A172 (cell line): ENCODE measurements around the gene SLC8A1. TPM values are rescaled to one million over a fixed set of nuclear protein-coding genes. Genes with fewer than 3 reads are reported as not detected.

Source experiments
- DNase-seq: peaks from one replicate; pipeline ENCODE4 v3.0.0-alpha.2; 2015; ENCODE audit warnings: low spot score
- total RNA-seq: library from RNA; depleted of rRNA; stranded (reverse); fragments of >200 nt; shearing (Covaris generic); gene quantifications from 2 replicates; pipeline ENCODE4 v1.2.3, GENCODE V29; 2014

The SLC8A1 gene
- total RNA-seq, 1 experiment from 2014 or later: 34.5 TPM

GRCh38 chr2:40458271-40458794 is 6.4 kb upstream of the SLC8A1 start:
- peak; percentile 23 for DNase-seq

DNA sequence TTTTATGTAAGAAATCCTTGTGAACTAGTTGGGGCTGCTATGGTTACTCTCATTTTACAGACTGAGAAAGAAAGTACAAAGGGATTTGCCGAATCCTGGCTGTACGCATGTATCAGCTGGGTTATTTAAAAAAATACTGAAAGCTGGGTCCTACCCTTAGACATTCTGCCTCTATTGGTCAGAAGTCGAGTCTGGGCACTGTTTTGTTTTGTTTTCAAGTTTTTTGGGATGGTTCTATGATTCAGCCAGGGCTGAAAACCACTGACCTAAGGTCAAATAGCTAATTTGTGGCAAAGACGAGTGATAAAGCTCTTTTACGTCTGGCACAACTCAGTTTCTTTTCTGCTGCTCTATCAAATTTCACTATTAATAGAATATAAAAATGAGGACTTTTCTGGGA is 5.9 kb upstream of the SLC8A1 start:
- peak; percentile 41 for DNase-seq

- no peak for DNase-seq
These were observed 5.5 kb upstream of the SLC8A1 start for GRCh38 chr2:40457366-40457765.

DNA sequence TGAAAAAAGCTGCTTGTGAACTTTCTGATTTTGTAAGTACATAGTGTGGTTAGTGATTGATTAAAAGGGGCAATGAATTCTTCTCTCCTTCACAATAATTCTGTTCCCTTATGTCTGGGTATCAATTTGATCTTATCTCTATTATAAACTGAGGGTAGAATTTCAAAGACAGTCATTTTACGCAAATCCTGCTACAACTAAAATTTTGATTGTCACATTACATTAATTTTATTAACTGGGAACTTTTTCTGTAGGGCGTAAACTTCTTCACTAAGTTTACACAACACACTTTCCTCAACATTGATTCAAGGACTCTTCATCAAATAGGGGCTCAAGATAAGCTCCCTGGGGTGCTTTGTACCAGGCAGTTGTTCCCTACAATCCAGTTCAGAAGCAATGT is 5.0 kb upstream of the SLC8A1 start:
- DNase-seq: no peak

- peak; percentile 30 for DNase-seq
These were observed 3.8 kb upstream of the SLC8A1 start for GRCh38 chr2:40455661-40456060.

DNA sequence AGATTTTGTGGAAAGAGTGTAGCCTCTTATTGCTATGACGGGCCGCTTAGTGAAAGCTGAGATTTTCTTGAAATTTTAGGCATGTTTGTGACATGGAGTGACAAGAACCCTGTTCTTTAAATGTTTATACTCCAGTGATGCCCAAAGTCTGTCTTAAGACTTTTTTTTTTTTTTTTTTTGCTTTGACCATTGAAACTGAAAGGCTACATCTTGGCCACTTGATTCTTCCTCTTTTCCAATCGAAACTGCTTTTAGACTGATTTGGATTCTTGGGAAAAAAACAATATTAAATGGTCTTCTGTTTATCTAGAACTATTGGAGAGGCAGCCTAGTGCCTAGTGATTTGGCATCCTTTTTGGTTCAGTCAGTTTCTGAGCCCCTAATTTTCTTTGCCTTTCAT is 2.4 kb upstream of the SLC8A1 start:
- DNase-seq: no peak

GRCh38 chr2:40452786-40453185 is 896 bp upstream of the SLC8A1 start:
- no peak for DNase-seq

DNA sequence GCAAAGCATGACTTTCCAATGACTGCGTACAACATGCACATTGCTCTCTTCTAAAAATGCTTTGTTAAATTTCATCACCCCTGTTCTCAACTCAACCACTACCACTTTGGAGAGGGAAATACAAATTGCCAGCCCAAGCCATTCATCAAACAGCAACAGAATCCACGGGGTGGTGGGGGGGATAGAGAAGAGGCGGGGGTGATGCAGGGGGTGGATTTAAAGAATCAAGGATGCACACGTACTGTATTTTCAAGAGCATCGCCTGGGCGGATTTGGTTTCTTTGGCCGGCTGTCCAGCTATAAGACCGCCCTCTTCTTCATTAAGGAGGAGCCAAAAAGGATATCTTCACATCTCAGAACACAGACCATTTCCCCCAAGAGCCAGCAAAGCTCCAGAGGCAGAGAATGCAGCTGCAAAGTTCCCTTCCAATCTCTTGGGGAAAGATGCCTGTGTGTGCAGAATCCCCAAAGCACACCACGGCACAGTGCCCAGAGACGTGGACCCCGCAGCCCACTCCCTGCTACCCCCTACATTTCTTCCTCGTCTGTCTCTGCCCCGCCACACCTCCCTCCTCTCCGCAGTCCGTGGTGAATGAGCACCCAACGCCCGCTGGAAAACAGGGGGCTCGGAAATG is 977 bp downstream of the SLC8A1 start:
- DNase-seq: peak; percentile 79

DNA sequence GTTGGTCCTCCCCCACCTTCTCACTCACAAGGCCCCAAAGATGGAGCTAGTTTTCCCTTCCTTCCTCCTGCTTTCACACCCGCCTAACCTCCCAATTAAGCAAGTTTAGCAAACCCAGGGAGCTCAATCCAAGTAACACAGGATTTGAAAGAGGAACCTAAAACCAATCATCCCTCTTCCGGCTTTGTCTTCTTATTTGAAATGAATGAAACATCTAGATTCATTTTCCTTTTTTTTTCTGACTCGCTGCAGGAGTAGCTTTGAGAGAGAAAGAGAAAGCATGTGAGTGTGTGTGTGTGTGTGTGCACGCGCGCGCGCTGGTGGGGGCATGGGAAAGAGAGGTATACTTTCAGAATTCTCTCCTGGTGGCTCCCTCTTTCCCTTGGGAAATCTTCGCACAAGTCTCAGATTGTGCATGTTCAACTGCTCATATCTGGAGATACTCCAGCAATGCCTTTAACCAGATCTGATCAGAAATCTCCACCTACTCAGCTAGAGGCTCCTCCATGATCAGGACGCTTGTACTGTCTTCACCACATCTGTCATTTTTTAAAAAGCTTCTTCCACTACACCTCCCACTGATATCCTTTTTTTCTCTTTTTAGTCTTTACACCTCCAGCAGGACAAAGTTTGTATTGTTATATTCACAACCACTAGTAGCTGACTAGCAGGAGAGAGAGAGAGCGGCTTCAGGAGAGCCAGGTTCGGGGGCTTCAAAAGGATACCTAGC is 1.7 kb downstream of the SLC8A1 start:
- DNase-seq: peak; percentile 48

DNA sequence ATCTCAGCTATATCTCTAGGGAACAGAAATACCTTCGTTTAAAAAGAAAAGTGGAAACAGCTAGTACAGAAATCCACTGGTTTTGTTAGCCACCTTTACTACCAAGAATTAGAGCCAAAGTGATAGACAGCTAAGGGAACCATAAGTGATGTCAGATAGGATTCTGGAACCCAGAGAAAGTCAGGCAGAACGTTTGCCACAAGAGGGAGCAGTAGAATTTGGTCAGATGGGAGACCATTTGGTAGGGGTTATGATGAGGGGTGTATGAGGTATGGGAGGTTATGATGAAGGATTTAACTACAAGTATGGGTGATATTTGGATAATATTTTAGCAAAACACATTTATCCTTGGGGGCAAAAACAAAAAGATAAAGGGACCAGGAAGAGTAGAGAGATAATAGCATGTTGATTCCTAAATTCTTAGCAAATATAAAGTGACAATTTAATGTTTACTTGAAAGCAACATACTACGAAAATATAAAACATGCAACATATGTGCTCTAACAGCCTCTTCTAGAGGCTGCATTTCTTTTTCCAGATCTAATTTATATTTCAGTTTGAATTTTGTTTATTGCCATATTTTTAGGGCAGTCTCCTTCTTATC is 3.3 kb downstream of the SLC8A1 start:
- DNase-seq: peak; percentile 66

DNA sequence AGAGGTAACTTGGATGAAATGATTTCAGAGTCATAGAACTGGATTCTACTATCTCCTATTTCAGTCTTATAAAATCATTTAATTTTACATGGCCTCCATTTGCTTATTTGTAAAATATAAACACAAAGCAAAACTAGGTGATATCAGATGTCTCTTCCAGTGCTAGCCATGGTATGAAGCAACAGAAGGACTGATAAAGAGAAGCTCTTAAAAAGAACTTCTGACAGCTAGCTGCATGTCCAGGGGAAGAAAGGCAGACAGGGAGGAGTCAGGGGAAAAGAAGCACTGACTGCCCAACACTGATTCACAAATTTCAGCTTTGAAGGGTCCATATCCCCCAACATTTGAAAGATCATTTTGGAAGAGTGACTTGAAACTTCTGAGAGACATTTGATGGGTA is 6.4 kb downstream of the SLC8A1 start:
- no peak for DNase-seq

DNA sequence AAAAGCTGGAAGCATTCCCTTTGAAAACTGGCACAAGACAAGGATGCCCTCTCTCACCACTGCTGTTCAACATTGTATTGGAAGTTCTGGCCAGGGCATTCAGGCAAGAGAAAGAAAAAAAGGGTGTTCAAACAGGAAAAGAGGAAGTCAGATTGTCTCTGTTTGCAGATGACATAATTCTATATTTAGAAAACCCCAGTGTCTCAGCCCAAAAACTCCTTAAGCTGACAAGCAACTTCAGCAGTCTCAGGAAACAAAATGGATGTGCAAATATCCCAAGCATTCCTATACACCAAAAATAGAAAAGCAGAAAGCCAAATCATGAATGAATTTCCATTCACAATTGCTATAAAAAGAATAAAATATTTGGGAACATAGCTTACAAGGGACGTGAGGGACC is 11.1 kb downstream of the SLC8A1 start:
- DNase-seq: no peak

DNA sequence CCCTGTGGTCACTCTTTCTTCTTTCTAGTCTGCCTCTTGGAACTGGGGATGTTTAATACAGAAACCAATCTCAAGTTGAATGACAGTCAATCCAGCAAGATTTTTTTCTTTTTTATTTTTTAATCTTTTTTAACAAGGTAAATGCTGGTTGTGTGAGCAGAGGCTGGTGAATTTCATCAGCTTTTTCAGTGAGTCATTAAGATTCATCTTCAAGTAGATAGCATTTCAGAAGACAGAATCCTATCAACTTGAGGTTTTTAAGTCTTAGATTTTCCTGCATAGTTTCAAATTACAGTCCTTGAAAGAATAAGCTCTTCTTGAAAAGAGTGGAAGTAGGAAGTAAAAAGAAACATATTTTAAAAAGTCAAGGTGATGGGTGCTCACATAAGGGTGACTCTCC is 12.4 kb downstream of the SLC8A1 start:
- no peak for DNase-seq

- peak; percentile 40 for DNase-seq
These were observed 15.8 kb downstream of the SLC8A1 start for GRCh38 chr2:40436093-40436475.

DNA sequence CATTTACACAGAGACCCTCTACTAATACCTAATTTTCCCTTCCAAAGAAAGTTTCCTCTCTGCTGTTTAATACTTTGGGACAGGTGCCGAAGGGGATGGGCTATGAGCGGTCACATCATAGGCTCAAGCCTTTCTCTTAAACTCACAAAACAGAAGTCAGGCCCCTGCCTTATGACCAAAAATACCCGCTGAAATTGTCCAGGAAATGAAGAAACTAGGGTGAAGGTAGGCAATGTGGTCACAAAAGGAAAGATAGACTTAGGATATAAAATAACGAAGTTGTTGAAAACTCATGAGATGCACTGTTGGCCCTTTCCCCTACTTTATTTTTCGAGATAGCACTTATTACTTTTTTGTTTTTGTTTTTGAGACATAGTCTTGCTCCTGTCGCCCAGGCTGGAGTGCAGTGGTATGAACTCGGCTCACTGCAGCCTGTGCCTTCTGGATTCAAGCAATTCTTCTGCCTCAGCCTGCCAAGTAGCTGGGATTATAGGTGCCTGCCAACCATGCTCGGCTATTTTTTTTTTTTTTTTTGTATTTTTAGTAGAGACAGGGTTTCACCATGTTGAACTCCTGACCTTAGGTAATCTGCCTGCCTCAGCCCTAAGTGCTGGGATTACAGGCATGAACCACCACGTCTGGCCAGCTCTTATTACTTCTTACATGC is 16.3 kb downstream of the SLC8A1 start:
- no peak for DNase-seq

DNA sequence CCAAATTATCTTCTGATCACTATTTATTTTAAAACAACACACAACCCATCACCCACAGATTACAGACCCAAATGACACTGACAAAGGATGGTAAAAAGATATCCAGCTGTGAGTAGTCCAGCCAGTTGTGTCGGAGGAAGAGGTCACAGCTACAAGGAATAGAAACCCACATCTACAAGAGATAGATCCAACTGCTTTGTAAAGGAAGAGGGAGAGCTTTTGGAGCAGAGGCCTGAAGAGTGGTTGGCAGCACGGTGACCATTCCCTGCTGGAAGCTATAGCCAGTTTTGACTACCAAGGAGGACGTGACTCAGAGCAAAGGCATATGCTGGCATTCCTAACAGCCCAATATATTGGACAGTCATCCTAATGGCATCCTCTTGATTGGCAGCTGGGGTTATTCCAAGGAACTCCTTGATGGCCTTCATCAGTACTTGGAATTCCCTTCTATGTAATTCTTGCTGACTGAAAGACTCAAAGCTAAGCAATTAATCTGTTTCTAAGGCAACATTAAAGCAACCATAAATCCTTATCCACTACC is 17.1 kb downstream of the SLC8A1 start:
- peak; percentile 100 for DNase-seq

DNA sequence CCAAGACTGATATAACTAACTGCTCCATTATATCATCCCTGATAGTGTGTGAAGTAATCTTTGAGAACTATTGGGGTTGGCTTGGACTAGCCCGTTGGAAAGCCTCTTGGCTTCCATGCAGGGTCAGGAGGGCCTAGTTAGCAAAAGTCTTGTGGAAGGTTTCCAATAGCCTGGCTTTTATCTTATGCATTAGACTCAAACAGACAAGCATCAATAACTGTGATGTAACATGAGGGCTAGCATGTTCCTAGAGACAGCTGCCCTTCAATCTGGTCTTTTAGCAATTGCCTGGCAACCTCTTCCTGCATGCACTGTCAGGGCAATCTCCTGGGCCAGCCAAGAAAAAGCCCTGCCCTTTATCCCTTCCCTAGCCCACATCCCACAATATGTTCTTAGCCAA is 18.2 kb downstream of the SLC8A1 start:
- DNase-seq: peak; percentile 52

GRCh38 chr2:40432921-40433483 is 18.9 kb downstream of the SLC8A1 start:
- DNase-seq: peak; percentile 37

DNA sequence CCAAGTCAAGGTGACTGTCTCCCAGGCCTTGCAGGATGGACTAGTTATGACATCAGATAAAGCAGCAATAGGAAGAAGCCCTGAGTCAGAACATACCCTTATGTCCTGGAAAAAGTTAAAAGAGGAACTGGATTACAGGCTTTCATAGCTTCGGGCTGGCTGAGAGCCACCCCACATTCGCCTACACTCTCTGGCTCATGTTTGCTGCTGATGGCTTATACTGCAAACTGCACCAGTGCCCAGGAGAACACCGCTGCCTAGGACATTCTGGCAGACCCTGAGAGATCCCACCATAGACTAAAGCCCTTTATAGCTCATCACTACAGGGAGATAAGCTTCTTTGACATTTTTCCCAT is 20.3 kb downstream of the SLC8A1 start:
- DNase-seq: peak; percentile 52

GRCh38 chr2:40430776-40431599 is 20.9 kb downstream of the SLC8A1 start:
- DNase-seq: no peak

- DNase-seq: no peak
These were observed 23.5 kb downstream of the SLC8A1 start for GRCh38 chr2:40428439-40428838.
